H1 (cell line): ENCODE measurements around the gene SLPI. TPM values are rescaled to one million over a fixed set of nuclear protein-coding genes. Genes with fewer than 3 reads are reported as not detected.

Experiments
- ATF3 ChIP-seq: IDR thresholded peaks from 2 replicates; pipeline ENCODE4 v1.6.1; 2011; ENCODE audit warnings: low read depth, mild to moderate bottlenecking, low read length; ENCODE audit not compliant: insufficient read depth
- CTBP2 ChIP-seq: IDR thresholded peaks from 2 replicates; pipeline ENCODE4 v1.7.0; 2011; ENCODE audit warnings: borderline replicate concordance, mild to moderate bottlenecking, moderate library complexity, mixed read lengths, low read length; ENCODE audit not compliant: insufficient read depth, insufficient read length
- HDAC2 ChIP-seq, 2 experiments: fragments of 300-600 bp in 1 of 2; sonication (generic) in 1 of 2; IDR thresholded peaks; 2 replicates each; pipeline ENCODE4 v1.6.1; 2011 to 2012; ENCODE audit warnings: low read depth in 2 of 2, low read length in 2 of 2, mild to moderate bottlenecking in 2 of 2, moderate library complexity in 2 of 2, borderline replicate concordance in 1 of 2, inconsistent platforms in 1 of 2
- MAFK ChIP-seq: IDR thresholded peaks from 2 replicates; pipeline ENCODE4 v1.6.1; 2012; ENCODE audit warnings: low read depth, mild to moderate bottlenecking, improper control_type of control experiment, low read length
- NANOG ChIP-seq: IDR thresholded peaks from 2 replicates; pipeline ENCODE4 v1.6.1; 2011; ENCODE audit warnings: low read length, low read depth, mild to moderate bottlenecking, inconsistent platforms; ENCODE audit not compliant: insufficient read depth, poor library complexity, severe bottlenecking
- SP4 ChIP-seq: IDR thresholded peaks from 2 replicates; pipeline ENCODE4 v1.6.1; 2012; ENCODE audit warnings: low read length, inconsistent platforms
- polyA plus RNA-seq, 7 experiments: library from polyadenylated mRNA; depleted of rRNA in 3 of 7; stranded (reverse) in 5 of 7; unstranded in 2 of 7; fragments of >200 nt in 5 of 7; fragments of 200-250 nt in 2 of 7; gene quantifications; 1 replicate in 5 of 7; 2 replicates in 1 of 7; 4 replicates in 1 of 7; pipeline versions ENCODE4 v1.2.1 to v1.2.3, GENCODE V29; 2011 to 2013; ENCODE audit warnings: missing spikeins in 2 of 7, mixed read lengths in 2 of 7
- total RNA-seq: library from RNA; stranded (reverse); fragmentation: NEBNext Ultra II Directional; extraction: Animal tissue kit (Norgen Biotek cat#: 25700); gene quantifications from 2 replicates; pipeline ENCODE4 v1.2.1, GENCODE V29; 2021

SLPI gene
- total and polyA plus RNA-seq, 2 of the 8 experiments (the other 6 are each of a cell fraction or from before 2014, with no cell fraction given) = not detected

GRCh38 chr20:45263556-45264266, 9.3 kb upstream of the SLPI start (continued):
- TF ChIP-seq CTBP2 (no peak), SP4 (no peak), HDAC2 (IDR thresholded peaks at IDR 0.05; ENCODE audit: borderline replicate concordance in 1 of 2, low read depth in 2 of 2, low read length in 2 of 2) (no peak), NANOG (no peak), ATF3 (no peak), MAFK (no peak)
